ENCODE measurements around the gene CAPN9. TPM values are rescaled to one million over a fixed set of nuclear protein-coding genes. Genes with fewer than 3 reads are reported as not detected.
A peak's percentile ranks its signal among the peaks of the same experiment; 100 is the strongest.
"Not testable (repeated sequence)": the region's sequence is repeated elsewhere in the genome, so short reads cannot be mapped to it uniquely, and the experiment has no call there.

The CAPN9 gene
- total RNA-seq, 1 donor from 2014 or later = 0.49 TPM

GRCh38 chr1:230709619-230710542, 37.3 kb upstream of the CAPN9 start:
- DNase-seq = no peak

GRCh38 chr1:230710543-230710904, 36.7 kb upstream of the CAPN9 start:
- DNase-seq = no peak

GRCh38 chr1:230711245-230711644, 35.9 kb upstream of the CAPN9 start:
- DNase-seq = no peak

GRCh38 chr1:230712470-230712942, 34.7 kb upstream of the CAPN9 start:
- no peak for DNase-seq

GRCh38 chr1:230713138-230713537, 34.0 kb upstream of the CAPN9 start:
- DNase-seq = no peak

GRCh38 chr1:230713547-230713914, 33.7 kb upstream of the CAPN9 start:
- DNase-seq = no peak

GRCh38 chr1:230713915-230714764, 33.0 kb upstream of the CAPN9 start, which contains the start of gene AGT:
Gene AGT (minus strand): TSS chr1:230714122. CDS start chr1:230710823, 3,299 bp downstream.
- peak; percentile 65 for DNase-seq

GRCh38 chr1:230715510-230715909, 31.7 kb upstream of the CAPN9 start:
- no peak for DNase-seq

GRCh38 chr1:230716453-230716852, 30.7 kb upstream of the CAPN9 start:
- DNase-seq = not testable (repeated sequence)

- no peak for DNase-seq
Observed at GRCh38 chr1:230717251-230717650, 29.9 kb upstream of the CAPN9 start.

GRCh38 chr1:230721849-230722522, 25.2 kb upstream of the CAPN9 start:
- DNase-seq = not testable (repeated sequence)

GRCh38 chr1:230725256-230726012, 21.8 kb upstream of the CAPN9 start:
- no peak for DNase-seq

GRCh38 chr1:230728710-230729392, 18.3 kb upstream of the CAPN9 start:
- peak; percentile 19 for DNase-seq

GRCh38 chr1:230730977-230731376, 16.2 kb upstream of the CAPN9 start:
- DNase-seq = no peak

GRCh38 chr1:230735447-230735846, 11.7 kb upstream of the CAPN9 start:
- no peak for DNase-seq

GRCh38 chr1:230737622-230738262, 9.4 kb upstream of the CAPN9 start:
- DNase-seq = no peak

GRCh38 chr1:230739564-230740290, 7.5 kb upstream of the CAPN9 start:
- no peak for DNase-seq

- no peak for DNase-seq
Observed at GRCh38 chr1:230743899-230744298, 3.3 kb upstream of the CAPN9 start.

- DNase-seq = no peak
Observed at GRCh38 chr1:230744382-230744781, 2.8 kb upstream of the CAPN9 start.

GRCh38 chr1:230745071-230745470, 2.1 kb upstream of the CAPN9 start:
- DNase-seq = no peak

Data from skin of body (tissue), 2 donors.